GM12873 (cell line): ENCODE data around the gene NEMF.

Source experiments
- TF ChIP-seq, protein P1 (sequence below): IDR thresholded peaks from 2 replicates; pipeline ENCODE4 v1.5.1; 2012; ENCODE audit warnings: low read depth, mild to moderate bottlenecking, moderate library complexity, low read length, control low read depth; ENCODE audit not compliant: insufficient read depth; ENCODE audit errors: missing control alignments

The NEMF gene, protein sequence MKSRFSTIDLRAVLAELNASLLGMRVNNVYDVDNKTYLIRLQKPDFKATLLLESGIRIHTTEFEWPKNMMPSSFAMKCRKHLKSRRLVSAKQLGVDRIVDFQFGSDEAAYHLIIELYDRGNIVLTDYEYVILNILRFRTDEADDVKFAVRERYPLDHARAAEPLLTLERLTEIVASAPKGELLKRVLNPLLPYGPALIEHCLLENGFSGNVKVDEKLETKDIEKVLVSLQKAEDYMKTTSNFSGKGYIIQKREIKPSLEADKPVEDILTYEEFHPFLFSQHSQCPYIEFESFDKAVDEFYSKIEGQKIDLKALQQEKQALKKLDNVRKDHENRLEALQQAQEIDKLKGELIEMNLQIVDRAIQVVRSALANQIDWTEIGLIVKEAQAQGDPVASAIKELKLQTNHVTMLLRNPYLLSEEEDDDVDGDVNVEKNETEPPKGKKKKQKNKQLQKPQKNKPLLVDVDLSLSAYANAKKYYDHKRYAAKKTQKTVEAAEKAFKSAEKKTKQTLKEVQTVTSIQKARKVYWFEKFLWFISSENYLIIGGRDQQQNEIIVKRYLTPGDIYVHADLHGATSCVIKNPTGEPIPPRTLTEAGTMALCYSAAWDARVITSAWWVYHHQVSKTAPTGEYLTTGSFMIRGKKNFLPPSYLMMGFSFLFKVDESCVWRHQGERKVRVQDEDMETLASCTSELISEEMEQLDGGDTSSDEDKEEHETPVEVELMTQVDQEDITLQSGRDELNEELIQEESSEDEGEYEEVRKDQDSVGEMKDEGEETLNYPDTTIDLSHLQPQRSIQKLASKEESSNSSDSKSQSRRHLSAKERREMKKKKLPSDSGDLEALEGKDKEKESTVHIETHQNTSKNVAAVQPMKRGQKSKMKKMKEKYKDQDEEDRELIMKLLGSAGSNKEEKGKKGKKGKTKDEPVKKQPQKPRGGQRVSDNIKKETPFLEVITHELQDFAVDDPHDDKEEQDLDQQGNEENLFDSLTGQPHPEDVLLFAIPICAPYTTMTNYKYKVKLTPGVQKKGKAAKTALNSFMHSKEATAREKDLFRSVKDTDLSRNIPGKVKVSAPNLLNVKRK

DNA sequence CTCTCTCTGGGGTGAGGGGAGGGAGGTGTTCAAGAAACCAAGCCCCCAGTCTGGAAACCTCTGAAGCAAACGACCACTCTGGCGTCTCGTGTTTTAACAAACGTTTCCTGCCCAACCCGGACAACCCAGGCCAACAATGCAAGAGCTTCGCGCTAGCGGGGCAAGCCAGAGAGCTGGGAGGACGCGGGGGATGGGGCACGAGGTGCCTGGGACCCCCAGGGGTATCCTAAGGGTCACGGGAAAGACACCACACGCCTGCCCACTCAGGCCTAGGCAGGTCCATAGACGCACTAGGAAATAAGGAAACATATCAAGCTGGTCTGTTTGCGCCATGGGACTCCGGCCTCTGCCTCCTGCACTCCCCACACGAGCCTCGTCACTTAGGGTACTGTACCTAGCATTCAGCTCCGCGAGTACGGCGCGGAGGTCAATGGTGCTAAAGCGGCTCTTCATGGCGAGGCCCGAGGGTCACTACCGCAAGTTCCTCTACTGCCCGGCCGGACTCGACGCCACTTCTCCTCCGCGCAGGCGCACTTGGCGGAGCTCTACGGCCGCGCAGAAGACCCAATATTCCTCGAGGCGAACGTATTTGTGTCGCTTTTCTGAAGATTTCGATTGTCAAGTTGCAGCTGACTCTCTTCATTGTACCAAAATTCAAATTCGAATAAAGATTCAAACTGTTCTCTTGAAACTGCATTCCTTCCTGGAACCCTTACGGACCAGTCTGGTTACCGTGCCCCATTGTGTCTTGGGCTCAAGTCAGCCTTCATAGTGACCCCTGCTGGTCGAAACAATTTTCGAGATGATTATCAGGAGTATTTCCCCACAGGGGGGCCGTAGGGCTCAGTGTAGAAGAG lies at the start of gene NEMF:
NEMF (minus strand) TSS at position 488 of the 857 bp plus-strand sequence; CDS start at position 453, 35 bp downstream.
- TF ChIP-seq, protein P1, sequence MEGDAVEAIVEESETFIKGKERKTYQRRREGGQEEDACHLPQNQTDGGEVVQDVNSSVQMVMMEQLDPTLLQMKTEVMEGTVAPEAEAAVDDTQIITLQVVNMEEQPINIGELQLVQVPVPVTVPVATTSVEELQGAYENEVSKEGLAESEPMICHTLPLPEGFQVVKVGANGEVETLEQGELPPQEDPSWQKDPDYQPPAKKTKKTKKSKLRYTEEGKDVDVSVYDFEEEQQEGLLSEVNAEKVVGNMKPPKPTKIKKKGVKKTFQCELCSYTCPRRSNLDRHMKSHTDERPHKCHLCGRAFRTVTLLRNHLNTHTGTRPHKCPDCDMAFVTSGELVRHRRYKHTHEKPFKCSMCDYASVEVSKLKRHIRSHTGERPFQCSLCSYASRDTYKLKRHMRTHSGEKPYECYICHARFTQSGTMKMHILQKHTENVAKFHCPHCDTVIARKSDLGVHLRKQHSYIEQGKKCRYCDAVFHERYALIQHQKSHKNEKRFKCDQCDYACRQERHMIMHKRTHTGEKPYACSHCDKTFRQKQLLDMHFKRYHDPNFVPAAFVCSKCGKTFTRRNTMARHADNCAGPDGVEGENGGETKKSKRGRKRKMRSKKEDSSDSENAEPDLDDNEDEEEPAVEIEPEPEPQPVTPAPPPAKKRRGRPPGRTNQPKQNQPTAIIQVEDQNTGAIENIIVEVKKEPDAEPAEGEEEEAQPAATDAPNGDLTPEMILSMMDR = peak; percentile 83

DNA sequence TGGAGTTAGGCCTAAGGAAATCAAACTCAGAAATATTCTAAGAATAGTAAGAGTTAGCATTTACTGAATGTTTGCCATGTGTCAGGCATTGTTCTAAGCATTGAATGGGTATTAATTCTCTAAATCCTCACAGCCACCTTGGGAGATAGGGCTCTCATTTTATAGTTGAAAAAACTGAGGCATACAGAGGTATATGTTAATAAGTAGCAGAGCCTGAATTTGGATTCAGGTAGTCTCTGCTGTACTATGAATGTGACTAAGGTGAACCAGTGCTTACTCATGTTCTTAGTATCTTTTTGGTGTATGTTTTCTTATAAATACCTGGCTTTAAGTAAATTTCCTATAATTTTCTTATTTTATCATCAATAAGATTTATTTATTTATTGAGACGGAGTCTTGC lies 48.4 kb upstream of the NEMF start:
- TF ChIP-seq, protein P1 = no peak

DNA sequence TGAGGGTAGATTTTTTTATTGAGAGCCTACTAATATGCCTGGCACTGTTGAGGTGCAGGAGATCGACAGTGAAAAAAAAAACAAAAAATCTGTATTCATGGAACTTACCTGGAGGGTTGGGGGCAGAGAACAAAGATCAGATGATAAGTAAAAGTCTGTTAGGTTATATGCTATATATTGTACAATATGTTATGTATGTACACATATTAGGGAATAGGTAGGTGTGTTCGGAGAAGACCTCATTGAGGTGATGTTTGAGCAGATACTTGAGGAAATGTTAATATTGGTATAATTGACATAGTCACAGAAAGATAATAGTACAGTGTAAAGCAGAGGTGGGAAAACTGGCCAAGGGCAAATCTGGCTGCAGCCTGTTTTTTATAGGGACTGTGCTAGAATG lies 45.9 kb upstream of the NEMF start:
- TF ChIP-seq, protein P1 = no peak

DNA sequence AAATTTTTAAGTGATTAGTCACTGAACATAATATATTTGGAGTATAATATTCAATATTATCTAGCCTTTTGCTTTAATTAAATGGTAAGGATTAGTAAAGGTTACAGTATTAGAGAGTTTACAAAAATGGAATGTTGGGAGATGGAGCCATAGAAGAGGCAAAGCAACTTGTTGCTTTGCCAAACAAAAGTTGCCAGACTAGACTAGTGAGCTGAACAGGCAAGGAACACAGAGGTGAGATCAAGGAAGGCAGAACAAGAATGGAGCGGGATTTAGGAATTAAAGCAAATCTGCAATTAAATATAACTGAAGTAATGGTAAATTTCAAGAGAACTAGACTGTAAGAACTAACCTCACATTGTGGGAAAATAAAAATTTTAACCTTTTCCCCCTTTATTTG lies 45.4 kb upstream of the NEMF start:
- TF ChIP-seq, protein P1 = no peak

DNA sequence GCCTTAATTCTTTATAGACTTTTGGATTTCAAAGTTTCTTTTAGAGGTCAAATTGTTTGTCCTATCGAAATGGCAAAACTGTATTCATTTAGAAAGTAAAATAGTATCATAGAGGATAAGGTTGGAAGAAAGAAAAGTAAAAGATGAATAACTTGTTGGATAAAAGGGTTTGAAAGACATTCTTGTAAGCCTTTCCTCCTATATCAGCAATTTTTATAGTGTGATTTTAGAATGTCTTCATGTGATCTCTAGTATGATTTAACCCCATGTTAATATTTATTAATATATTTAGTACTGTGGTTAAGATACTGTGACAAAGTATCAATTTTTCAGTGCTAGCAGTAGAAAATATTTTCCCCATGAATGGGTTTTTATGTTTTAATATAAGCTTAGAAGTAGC lies 44.8 kb upstream of the NEMF start:
- TF ChIP-seq, protein P1 = no peak

DNA sequence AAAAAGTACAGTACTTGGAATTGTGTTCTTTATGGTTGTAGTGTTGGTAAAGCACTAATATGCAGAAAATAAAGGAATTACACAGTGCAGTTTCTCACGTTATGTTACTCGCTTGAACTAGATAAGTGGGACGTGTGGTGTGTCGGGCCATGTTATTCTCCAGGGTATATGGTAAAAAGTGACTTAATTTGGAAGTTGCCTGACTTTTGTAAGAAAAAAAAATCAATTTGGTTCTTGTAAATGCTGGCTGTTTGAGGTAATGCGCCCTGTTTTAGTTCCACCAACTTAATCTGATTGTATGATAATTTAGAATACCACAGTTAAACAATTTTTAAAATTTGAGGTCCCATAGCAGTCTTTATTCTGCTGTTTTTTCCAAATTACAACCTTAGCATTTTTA lies 44.4 kb upstream of the NEMF start:
- TF ChIP-seq, protein P1 = no peak

DNA sequence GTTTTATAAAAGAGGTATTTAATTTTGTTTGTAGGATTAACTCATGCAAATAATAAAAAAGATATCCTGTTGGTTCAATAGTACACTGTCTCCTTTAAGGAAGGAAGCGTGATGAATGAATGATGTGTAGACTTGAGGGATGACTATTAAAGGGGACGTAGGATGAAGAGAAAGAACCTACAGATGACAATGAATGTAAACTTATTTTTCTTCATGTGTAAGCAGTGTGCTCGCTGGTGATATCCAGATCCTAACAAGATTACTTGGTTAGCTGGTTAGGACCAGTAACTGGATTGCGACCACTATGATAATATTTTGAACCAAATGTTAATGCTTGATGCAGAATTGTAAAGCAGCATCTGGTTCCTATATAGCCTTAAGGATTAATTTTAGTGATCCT lies 42.9 kb upstream of the NEMF start:
- TF ChIP-seq, protein P1 = no peak
